GM23338 (cell line): Measurements from ENCODE around the gene MUTYH.

Experiments used
- CREB1 ChIP-seq: fragments of 250-450 bp; sonication (Bioruptor Pico); IDR thresholded peaks from 2 replicates; pipeline ENCODE4 v1.5.0; 2020; ENCODE audit warnings: low read depth, mild to moderate bottlenecking, moderate library complexity
- CTCF ChIP-seq, 2 experiments: fragments of 200-600 bp in 1 of 2; sonication (generic) in 1 of 2; conservative IDR thresholded peaks; 2 replicates each; pipeline versions ENCODE4 v1.5.1 to v1.6.1; 2016 to 2017; ENCODE audit warnings: antibody characterized with exemption in 2 of 2, low read depth in 2 of 2, mild to moderate bottlenecking in 2 of 2, moderate library complexity in 1 of 2
- ETS1 ChIP-seq: IDR thresholded peaks from 2 replicates; pipeline ENCODE4 v1.6.1; 2016; ENCODE audit warnings: antibody characterized with exemption
- EZH2 ChIP-seq: fragments of 200-600 bp; sonication (generic); IDR thresholded peaks from one replicate; pipeline ENCODE4 v1.8.0; 2017; ENCODE audit warnings: antibody characterized with exemption, mild to moderate bottlenecking, low read depth; ENCODE audit not compliant: unreplicated experiment
- EZH2phosphoT487 ChIP-seq: fragments of 200-600 bp; sonication (generic); IDR thresholded peaks from one replicate; pipeline ENCODE4 v1.8.1; 2018; ENCODE audit warnings: antibody characterized with exemption; ENCODE audit not compliant: unreplicated experiment
- JUNB ChIP-seq: IDR thresholded peaks from one replicate; pipeline ENCODE4 v1.6.1; 2016; ENCODE audit warnings: antibody characterized with exemption; ENCODE audit not compliant: unreplicated experiment
- POLR2AphosphoS5 ChIP-seq: IDR thresholded peaks from 2 replicates; pipeline ENCODE4 v1.6.1; 2016; ENCODE audit warnings: antibody characterized with exemption, low read depth
- REST ChIP-seq: IDR thresholded peaks from one replicate; pipeline ENCODE4 v1.6.1; 2018; ENCODE audit warnings: antibody characterized with exemption; ENCODE audit not compliant: unreplicated experiment
- ZNF114 ChIP-seq: fragments of 250-450 bp; sonication (Bioruptor Pico); IDR thresholded peaks from 2 replicates; pipeline ENCODE4 v1.5.0; 2020; ENCODE audit warnings: mild to moderate bottlenecking, moderate library complexity
- ZNF462 ChIP-seq: fragments of 250-450 bp; sonication (Bioruptor Pico); IDR thresholded peaks from 2 replicates; pipeline ENCODE4 v1.5.0; 2020; ENCODE audit warnings: mild to moderate bottlenecking, moderate library complexity

DNA sequence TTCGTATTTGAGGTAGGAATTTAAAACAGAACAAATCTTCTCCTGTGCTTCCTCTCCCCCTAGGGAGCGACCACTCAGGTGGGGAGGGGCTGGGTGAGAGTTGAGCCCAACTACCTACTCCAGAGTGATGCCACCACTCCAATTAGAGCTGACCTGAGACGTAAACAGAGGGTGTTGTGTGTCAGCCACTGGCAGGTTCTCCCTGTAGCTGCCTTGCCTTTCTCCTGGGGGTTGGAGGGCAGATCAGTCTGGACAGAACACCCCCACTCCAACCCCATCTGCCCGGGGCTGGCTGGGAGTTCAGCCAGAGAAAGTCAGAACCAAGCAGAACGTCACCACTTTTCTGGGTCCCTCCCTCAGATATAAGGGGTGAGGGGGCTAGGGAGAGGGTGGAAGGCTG, 11.6 kb downstream of the MUTYH start:
- TF ChIP-seq CTCF (conservative IDR thresholded peaks at IDR 0.05; ENCODE audit: low read depth in 2 of 2) (no peak), ZNF114 (CRISPR knock-in tag) (no peak), EZH2 (no peak), POLR2AphosphoS5 (no peak), REST (no peak), CREB1 (CRISPR knock-in tag) (no peak), EZH2phosphoT487 (no peak), ZNF462 (CRISPR knock-in tag) (no peak), JUNB (no peak), ETS1 (no peak)
